Progenitor cell of endocrine pancreas (in vitro differentiated cells): Measurements from ENCODE around the gene WDFY3. TPM values are rescaled to one million over a fixed set of nuclear protein-coding genes. Genes with fewer than 3 reads are reported as not detected.
"Not testable (repeated sequence)": the region's sequence is repeated elsewhere in the genome, so short reads cannot be mapped to it uniquely, and the experiment has no call there.

ENCODE experiments used
- DNase-seq: peaks from one replicate; pipeline ENCODE4 v3.0.0; 2021; ENCODE audit warnings: low spot score; ENCODE audit not compliant: unreplicated experiment
- H3K27ac Mint-ChIP-seq: 2 replicates; pipeline ENCODE4 v1.8.0; 2021; ENCODE audit warnings: mild to moderate bottlenecking, moderate library complexity, mixed read lengths
- H3K27me3 Mint-ChIP-seq: 2 replicates; pipeline ENCODE4 v1.8.0; 2021; ENCODE audit warnings: mixed read lengths
- H3K36me3 Mint-ChIP-seq: 2 replicates; pipeline ENCODE4 v1.8.0; 2022; ENCODE audit warnings: mixed read lengths; ENCODE audit not compliant: insufficient read depth
- H3K4me1 Mint-ChIP-seq: 2 replicates; pipeline ENCODE4 v1.8.0; 2021; ENCODE audit warnings: low read depth, mixed read lengths
- H3K4me3 Mint-ChIP-seq: 2 replicates; pipeline ENCODE4 v1.8.0; 2021; ENCODE audit warnings: low read depth, mild to moderate bottlenecking, moderate library complexity, mixed read lengths
- H3K9me3 Mint-ChIP-seq: 2 replicates; pipeline ENCODE4 v1.8.0; 2021; ENCODE audit warnings: low read depth, mixed read lengths
- total RNA-seq: library from RNA; stranded (reverse); gene quantifications from 2 replicates; pipeline ENCODE4 v1.2.1, GENCODE V29; 2021
- TF ChIP-seq, protein P1 (sequence below): fragments of 200-600 bp; sonication (generic); IDR thresholded peaks from one replicate; pipeline ENCODE4 v1.5.0; 2021; ENCODE audit warnings: antibody characterized with exemption, mild to moderate bottlenecking; ENCODE audit not compliant: unreplicated experiment

WDFY3 gene
- total RNA-seq, 1 donor from 2014 or later, result 115 TPM

DNA sequence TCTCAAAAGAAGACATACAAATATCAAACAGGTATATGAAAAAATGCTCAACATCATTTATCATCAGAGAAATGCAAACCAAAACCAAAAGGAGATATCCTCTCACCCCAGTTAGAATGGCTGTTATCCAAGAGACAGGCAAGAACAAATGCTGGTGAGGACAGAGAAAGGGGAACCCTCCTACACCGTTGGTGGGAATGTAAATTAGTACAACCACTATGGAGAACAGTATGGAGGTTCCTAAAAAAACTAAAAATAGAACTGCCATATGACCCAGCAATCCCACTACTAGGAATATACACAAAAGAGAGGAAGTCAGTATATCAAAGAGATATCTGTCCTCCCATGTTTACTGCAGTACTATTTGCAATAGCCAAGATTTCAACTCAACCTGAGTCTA, 300.1 kb downstream of the WDFY3 start:
- no peak overlapping the region for H3K4me3 Mint-ChIP-seq
- H3K36me3 Mint-ChIP-seq, result peaks cover 24% of the 10 kb centered on the region
- no peaks in the 10 kb centered on the region for H3K27me3 Mint-ChIP-seq
- TF ChIP-seq, protein P1, sequence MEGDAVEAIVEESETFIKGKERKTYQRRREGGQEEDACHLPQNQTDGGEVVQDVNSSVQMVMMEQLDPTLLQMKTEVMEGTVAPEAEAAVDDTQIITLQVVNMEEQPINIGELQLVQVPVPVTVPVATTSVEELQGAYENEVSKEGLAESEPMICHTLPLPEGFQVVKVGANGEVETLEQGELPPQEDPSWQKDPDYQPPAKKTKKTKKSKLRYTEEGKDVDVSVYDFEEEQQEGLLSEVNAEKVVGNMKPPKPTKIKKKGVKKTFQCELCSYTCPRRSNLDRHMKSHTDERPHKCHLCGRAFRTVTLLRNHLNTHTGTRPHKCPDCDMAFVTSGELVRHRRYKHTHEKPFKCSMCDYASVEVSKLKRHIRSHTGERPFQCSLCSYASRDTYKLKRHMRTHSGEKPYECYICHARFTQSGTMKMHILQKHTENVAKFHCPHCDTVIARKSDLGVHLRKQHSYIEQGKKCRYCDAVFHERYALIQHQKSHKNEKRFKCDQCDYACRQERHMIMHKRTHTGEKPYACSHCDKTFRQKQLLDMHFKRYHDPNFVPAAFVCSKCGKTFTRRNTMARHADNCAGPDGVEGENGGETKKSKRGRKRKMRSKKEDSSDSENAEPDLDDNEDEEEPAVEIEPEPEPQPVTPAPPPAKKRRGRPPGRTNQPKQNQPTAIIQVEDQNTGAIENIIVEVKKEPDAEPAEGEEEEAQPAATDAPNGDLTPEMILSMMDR, result no peak
- H3K9me3 Mint-ChIP-seq, result peaks cover 13% of the 10 kb centered on the region
- peaks cover 2% of the 10 kb centered on the region for H3K4me1 Mint-ChIP-seq
- no peak overlapping the region for H3K27ac Mint-ChIP-seq
- DNase-seq, result no peak

- peaks cover 24% of the 10 kb centered on the region for H3K36me3 Mint-ChIP-seq
- peaks cover 13% of the 10 kb centered on the region for H3K9me3 Mint-ChIP-seq
- not testable (repeated sequence) for DNase-seq, H3K4me3 Mint-ChIP-seq, H3K27ac Mint-ChIP-seq, H3K27me3 Mint-ChIP-seq
- H3K4me1 Mint-ChIP-seq, result peaks cover 15% of the 10 kb centered on the region
These were observed 301.7 kb downstream of the WDFY3 start for GRCh38 chr4:84664767-84665166.

- DNase-seq, result no peak
- Mint-ChIP-seq H3K27me3 (no peaks in the 10 kb centered on the region), H3K36me3 (peaks cover 33% of the 10 kb centered on the region), H3K27ac (peak overlapping the region; percentile 5), H3K9me3 (peaks cover 19% of the 10 kb centered on the region), H3K4me1 (peaks cover 15% of the 10 kb centered on the region), H3K4me3 (no peak overlapping the region)
- TF ChIP-seq, protein P1, result no peak
These were observed 305.1 kb downstream of the WDFY3 start for GRCh38 chr4:84661191-84661939.

GRCh38 chr4:84660606-84661005, 305.9 kb downstream of the WDFY3 start:
- peaks cover 16% of the 10 kb centered on the region for H3K9me3 Mint-ChIP-seq
- H3K27ac Mint-ChIP-seq, result peak overlapping the region; percentile 5
- no peak overlapping the region for H3K4me3 Mint-ChIP-seq
- peaks cover 29% of the 10 kb centered on the region for H3K36me3 Mint-ChIP-seq
- H3K27me3 Mint-ChIP-seq, result no peaks in the 10 kb centered on the region
- H3K4me1 Mint-ChIP-seq, result peaks cover 15% of the 10 kb centered on the region
- DNase-seq, result no peak
- TF ChIP-seq, protein P1, result no peak

DNA sequence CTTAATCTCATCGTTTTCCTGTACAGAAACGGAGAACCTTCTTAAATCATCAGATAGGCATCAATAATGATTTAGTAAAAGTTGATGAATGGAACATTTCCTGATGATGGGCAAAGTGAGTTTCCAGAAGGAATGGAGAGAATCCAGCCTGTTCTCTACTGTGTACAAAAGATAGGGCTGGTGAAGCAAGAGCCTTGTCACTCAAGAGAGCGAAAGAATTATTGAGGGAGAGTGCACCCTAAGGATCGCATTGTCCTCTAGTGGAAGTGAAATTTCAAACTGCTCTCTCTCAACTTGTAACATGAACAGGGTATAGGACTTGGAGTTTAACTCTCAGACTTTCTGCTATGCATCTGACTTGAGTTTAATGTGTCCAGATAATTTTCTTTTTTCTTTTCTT, 314.0 kb downstream of the WDFY3 start:
- DNase-seq, result no peak
- H3K27me3 Mint-ChIP-seq, result no peaks in the 10 kb centered on the region
- peaks cover 22% of the 10 kb centered on the region for H3K4me1 Mint-ChIP-seq
- H3K9me3 Mint-ChIP-seq, result peaks cover 13% of the 10 kb centered on the region
- H3K36me3 Mint-ChIP-seq, result peaks cover 28% of the 10 kb centered on the region
- no peak overlapping the region for H3K27ac Mint-ChIP-seq
- H3K4me3 Mint-ChIP-seq, result no peak overlapping the region
- TF ChIP-seq, protein P1, result no peak

DNA sequence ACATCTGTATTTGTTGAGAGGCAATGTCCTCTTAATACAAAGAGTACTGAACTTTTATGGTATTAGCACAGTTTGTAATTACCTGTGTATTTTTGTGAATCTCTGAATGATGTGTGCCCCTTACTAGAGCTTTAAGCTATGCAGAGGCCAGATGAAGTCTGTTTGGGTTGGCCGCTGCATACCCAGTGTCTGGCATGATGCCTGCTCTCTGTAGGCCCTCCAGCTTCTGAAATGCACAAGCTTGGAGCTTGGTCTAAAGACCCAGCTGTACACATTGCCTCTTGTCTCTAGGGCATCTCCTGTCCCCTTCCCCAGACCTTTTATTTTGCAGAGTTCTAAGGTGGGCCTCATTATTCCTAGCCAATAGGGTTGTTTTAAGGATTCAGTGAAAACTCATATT, 315.0 kb downstream of the WDFY3 start:
- TF ChIP-seq, protein P1, result no peak
- no peaks in the 10 kb centered on the region for H3K27me3 Mint-ChIP-seq
- no peak overlapping the region for H3K27ac Mint-ChIP-seq
- DNase-seq, result no peak
- peaks cover 19% of the 10 kb centered on the region for H3K36me3 Mint-ChIP-seq
- H3K4me1 Mint-ChIP-seq, result peaks cover 23% of the 10 kb centered on the region
- H3K9me3 Mint-ChIP-seq, result peaks cover 6% of the 10 kb centered on the region
- H3K4me3 Mint-ChIP-seq, result no peak overlapping the region
